ENCODE measurements around the gene RBM34. TPM values are rescaled to one million over a fixed set of nuclear protein-coding genes. Genes with fewer than 3 reads are reported as not detected.

Gene RBM34
- total RNA-seq, 2 experiments from 2014 or later = 136 TPM

DNA sequence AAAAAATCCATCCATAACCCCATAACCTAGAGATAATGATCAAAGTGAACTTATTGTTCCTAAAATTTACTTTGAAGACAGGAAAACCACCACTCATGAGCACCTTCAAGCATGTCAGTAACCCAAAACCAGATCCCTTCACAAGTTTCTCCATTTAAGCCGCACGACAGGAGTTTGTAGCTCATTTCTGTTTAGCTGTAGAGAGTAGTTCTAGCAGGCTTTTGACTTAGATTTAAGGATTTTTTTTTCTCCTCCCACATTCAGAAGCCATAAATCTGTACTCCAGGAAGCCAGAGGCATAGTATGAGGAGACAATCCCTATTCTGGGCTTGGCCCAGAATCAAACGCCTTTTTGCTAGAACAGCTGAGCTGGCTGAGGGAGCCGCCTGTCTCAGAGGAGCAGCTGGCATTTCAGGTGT is 58.0 kb downstream of the RBM34 start:
- DNase-seq = no peak
- H3K27ac Mint-ChIP-seq = no peak overlapping the region

GRCh38 chr1:235102259-235102582 is 58.8 kb downstream of the RBM34 start:
- H3K27me3 Mint-ChIP-seq = peaks cover 6% of the 10 kb centered on the region
- H3K4me3 Mint-ChIP-seq = no peak overlapping the region
- TF ChIP-seq CTCF (IDR thresholded peaks at IDR 0.05) = no peak
- DNase-seq (no peak), ATAC-seq (no peak)
- peaks cover 13% of the 10 kb centered on the region for H3K36me3 Mint-ChIP-seq (ENCODE audit: low read depth)
- peaks cover 39% of the 10 kb centered on the region for H3K4me1 Mint-ChIP-seq (ENCODE audit: low read depth)
- H3K9me3 Mint-ChIP-seq = no peaks in the 10 kb centered on the region
- H3K27ac Mint-ChIP-seq = no peak overlapping the region
- intact Hi-C loops (cut with micrococcal nuclease) = no loop called here
- ChIA-PET CTCF (interaction anchor here (0.7 to 2.1 kb wide), 5 partner anchors 10 to 319 kb away, joined by 3 to 11 read pairs (median 3); no protein-coding TSS in a partner anchor), POLR2A (no interaction called here)

More for the DNA sequence above, 58.0 kb downstream of the RBM34 start:
- ATAC-seq = no peak
- TF ChIP-seq CTCF (IDR thresholded peaks at IDR 0.05) = no peak
- CTCF ChIA-PET = interaction anchor here (0.7 to 4.2 kb wide), 6 partner anchors 8 to 402 kb away, joined by 3 to 37 read pairs (median 11); partner anchors contain the start of gene B3GALNT2
- H3K36me3 Mint-ChIP-seq (ENCODE audit: low read depth) = peaks cover 19% of the 10 kb centered on the region
- H3K4me3 Mint-ChIP-seq = no peak overlapping the region
- POLR2A ChIA-PET = no interaction called here
- intact Hi-C loops (cut with micrococcal nuclease) = no loop called here
- H3K27me3 Mint-ChIP-seq = peaks cover 5% of the 10 kb centered on the region
- H3K4me1 Mint-ChIP-seq (ENCODE audit: low read depth) = peaks cover 42% of the 10 kb centered on the region
- H3K9me3 Mint-ChIP-seq = no peaks in the 10 kb centered on the region

GRCh38 chr1:235101558-235102258 is 59.3 kb downstream of the RBM34 start:
- ChIA-PET CTCF (interaction anchor here (0.7 to 2.1 kb wide), 8 partner anchors 10 to 614 kb away, joined by 3 to 11 read pairs (median 3); no protein-coding TSS in a partner anchor), POLR2A (interaction anchor here (0.6 kb wide), 2 partner anchors 65 to 490 kb away, joined by 3 read pairs; no protein-coding TSS in a partner anchor)
- Mint-ChIP-seq H3K4me3 (no peak overlapping the region), H3K36me3 (ENCODE audit: low read depth) (peaks cover 8% of the 10 kb centered on the region), H3K27me3 (peaks cover 6% of the 10 kb centered on the region), H3K27ac (no peak overlapping the region), H3K4me1 (ENCODE audit: low read depth) (peaks cover 34% of the 10 kb centered on the region), H3K9me3 (no peaks in the 10 kb centered on the region)
- TF ChIP-seq CTCF (IDR thresholded peaks at IDR 0.05) = no peak
- no peak for DNase-seq
- ATAC-seq = no peak
- intact Hi-C loops (cut with micrococcal nuclease) = no loop called here

DNA sequence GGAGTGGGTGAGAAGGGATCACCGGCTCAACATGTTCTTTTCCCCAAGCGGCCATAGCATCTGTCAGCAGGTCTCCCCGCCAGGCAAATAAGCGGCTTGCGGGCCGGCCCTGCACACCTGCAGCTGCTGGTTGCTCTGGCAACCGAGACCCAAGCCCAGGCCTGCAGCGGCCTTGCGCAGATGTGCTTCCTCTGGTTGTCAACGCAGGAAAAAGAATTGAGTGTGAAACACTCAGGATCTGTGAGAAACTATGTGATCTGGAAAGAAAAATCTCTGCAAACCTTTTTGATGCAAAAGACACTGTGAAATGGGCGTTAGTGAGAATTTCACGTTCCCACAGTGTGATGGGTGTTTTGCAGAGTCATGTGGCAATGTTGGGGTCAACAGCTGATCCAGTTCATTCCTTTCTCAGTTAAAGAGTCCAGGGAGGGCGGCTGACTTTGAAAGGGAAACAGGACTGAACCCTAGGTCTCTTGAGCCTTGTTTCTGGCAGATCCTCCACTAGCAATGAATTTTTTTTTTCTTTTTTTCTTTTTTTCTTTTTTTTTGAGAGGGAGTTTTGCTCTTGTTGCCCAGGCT is 60.8 kb downstream of the RBM34 start:
- POLR2A ChIA-PET = no interaction called here
- Mint-ChIP-seq H3K9me3 (no peaks in the 10 kb centered on the region), H3K4me1 (ENCODE audit: low read depth) (peaks cover 27% of the 10 kb centered on the region), H3K27ac (no peak overlapping the region), H3K27me3 (peaks cover 6% of the 10 kb centered on the region), H3K4me3 (no peak overlapping the region), H3K36me3 (ENCODE audit: low read depth) (peaks cover 6% of the 10 kb centered on the region)
- TF ChIP-seq CTCF (IDR thresholded peaks at IDR 0.05) = no peak
- CTCF ChIA-PET = interaction anchor here (1.1 to 1.3 kb wide), 2 partner anchors 10 to 16 kb away, joined by 3 to 4 read pairs; no protein-coding TSS in a partner anchor
- DNase-seq (no peak), ATAC-seq (no peak)
- intact Hi-C loops (cut with micrococcal nuclease) = no loop called here

- Mint-ChIP-seq H3K27me3 (peaks cover 6% of the 10 kb centered on the region), H3K4me1 (ENCODE audit: low read depth) (peaks cover 16% of the 10 kb centered on the region), H3K36me3 (ENCODE audit: low read depth) (peaks cover 4% of the 10 kb centered on the region), H3K4me3 (no peak overlapping the region), H3K9me3 (no peaks in the 10 kb centered on the region), H3K27ac (no peak overlapping the region)
- DNase-seq = no peak
- no peak for TF ChIP-seq CTCF (IDR thresholded peaks at IDR 0.05)
- ChIA-PET POLR2A (no interaction called here), CTCF (no interaction called here)
- intact Hi-C loops (cut with micrococcal nuclease) = no loop called here
- ATAC-seq = no peak
These were observed 62.1 kb downstream of the RBM34 start for GRCh38 chr1:235098991-235099390.

Measured in activated CD8-positive, alpha-beta T cell treated with anti-CD3 and anti-CD28 coated beads for 36 hours (primary cell).